Dedifferentiated amniotic fluid mesenchymal stem cell (primary cell): Measurements from ENCODE around the gene RHBDL3.
"Not testable (repeated sequence)": the region's sequence is repeated elsewhere in the genome, so short reads cannot be mapped to it uniquely, and the experiment has no call there.

Source experiments
- DNase-seq: peaks from one replicate; pipeline ENCODE4 v3.0.0-alpha.2; 2016; ENCODE audit errors: extremely low spot score

Gene RHBDL3, protein sequence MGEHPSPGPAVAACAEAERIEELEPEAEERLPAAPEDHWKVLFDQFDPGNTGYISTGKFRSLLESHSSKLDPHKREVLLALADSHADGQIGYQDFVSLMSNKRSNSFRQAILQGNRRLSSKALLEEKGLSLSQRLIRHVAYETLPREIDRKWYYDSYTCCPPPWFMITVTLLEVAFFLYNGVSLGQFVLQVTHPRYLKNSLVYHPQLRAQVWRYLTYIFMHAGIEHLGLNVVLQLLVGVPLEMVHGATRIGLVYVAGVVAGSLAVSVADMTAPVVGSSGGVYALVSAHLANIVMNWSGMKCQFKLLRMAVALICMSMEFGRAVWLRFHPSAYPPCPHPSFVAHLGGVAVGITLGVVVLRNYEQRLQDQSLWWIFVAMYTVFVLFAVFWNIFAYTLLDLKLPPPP

DNA sequence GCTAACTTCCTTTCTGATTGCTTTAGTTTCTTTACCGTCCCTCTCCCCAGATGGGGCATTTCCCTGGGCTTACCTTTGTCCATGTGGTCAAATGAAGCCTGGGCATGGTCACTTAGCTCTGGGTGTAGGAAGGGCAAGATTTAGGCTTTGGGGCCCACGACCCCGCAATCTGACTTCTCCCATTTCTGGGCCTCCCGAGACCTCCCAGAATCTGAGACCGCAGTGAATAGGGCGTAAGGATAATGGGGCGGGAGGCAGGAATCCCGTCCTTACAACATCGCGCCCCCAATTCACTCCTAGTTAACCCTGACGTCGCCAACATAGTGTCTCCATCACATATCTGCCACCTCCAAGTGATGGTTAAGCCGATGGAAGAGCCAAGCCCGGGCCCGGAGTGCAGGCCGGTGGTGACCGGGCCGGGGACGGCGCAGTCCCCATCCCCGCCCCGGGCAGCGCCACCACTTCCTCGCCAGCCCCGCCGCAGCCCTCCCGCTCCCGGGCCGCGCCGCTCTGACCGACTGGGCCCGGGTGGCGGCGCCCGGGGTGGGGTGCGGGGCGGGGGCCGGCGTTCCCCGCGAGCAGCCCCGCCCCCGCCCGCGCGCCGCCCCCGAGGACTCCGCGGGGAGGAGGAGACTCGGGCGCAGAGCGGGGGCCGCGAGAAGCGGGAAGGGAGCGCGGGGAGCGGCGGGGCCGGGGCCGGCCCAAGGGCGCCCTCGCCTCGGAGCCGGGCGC, at the start of gene RHBDL3:
Gene RHBDL3, plus strand, starts transcription at position 641 of the 732 bp plus-strand sequence. CDS start 358 bp downstream, outside the sequence.
- DNase-seq = no peak

DNA sequence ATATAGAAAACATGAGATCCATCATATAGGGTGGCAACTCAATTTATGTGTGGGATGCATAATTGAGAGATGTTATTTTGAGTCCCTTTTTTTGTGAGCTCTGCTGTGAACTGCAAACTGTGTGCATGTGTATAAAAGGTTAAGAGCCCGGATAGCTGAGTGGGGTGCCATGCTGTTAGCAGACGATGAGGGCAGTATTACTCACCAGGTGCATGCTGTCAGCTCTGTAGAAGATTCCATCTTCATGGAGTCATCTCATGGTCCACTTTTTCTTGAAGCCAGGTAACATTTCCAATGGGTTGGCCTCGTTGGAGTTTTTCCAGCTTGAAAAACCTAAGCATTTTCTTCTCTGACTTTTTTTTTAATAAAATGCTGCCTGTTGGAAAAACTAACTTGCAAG, 43.0 kb upstream of the RHBDL3 start:
- no peak for DNase-seq

DNA sequence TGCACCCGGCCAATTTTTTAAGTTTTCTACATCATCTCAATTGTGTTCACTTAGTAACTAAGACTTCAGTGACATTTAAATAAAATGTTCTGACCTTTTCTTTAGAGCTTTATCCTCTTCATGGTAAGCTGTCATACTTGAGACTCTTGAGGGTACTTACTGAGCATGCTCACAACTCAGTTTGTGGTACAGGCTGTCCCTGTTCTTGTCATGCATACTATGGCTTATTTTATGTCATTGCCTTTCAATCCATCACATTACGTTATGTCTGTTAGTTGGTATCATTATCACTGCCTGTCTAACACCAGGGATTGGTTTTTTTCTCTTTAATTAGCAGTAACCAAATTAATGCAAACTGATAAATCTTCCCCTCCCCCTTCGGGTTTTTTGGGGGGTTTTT, 41.9 kb upstream of the RHBDL3 start:
- DNase-seq = no peak

DNA sequence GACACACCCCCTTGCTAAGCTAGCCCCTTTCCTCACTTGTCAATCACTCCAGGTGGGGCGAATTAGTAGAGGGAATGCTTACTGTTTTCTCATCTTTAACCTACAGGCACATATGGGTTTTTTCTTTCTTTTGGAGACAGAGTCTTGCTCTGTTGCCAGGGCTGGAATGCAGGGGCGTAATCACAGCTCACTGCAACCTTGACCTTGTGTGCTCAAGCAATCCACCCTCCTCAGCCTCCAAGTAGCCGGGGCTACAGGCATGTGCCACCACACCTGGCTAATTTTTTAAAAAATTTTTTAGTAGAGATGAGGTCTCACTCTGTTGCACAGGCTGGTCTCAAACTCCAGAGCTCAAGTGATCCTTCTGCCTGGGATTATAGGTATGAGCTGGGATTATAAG, 38.7 kb upstream of the RHBDL3 start:
- DNase-seq = no peak

DNA sequence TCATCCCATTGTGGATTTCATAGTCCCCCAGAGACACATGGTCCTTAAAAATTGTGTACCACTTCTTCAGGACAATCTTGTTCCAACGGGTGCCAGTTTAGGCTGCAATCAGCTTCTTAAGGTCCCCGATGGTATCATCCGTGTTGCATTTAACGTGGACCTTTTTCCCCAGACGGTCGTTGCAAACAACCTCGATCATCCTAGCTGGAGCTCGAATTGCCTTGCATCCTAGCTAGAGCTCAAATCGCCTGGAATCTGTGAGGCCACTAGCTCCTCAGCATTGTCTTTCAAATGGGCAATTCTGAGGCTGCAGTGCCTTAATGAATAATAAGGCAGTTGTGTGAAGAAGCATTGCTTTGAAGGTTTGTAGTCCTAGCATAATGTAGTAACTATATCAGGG, 37.7 kb upstream of the RHBDL3 start:
- DNase-seq = no peak

DNA sequence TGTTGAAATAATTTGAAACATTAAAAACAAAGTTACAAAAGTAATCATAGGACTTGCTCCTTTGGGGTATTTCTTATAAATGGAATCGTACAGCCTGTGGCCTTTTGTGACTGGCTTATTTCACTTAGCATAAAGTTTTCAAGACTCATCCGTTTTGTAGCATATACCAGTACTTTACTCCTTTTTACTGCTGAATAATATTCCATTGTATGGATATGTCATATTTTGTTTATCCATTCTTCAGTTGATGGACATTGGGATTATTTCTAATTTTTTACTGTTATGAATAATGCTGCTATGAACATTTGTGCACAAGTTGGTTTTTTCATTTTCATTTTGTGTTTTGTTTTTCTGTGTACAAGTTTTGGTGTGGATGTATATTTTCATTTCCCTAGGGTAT, 30.0 kb upstream of the RHBDL3 start:
- DNase-seq = no peak

DNA sequence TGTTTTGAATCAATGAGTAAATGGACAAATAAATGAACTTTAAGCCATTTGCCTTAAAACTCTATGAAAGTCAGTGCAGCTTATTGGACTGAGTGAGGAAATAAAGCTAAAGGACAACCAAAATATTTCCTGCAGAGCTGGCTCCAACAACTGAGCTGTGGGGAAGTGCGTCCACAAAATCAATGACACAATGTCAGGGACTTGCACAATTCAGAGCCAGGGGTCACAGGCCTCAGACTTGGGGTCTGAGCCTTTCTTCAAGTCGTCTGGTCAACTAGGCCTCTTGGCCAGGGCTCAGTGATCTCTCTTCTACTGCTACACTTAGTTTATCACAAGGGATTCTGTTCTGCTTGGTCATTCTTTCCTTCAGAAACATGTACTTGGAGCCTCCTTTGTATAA, 26.2 kb upstream of the RHBDL3 start:
- no peak for DNase-seq

DNA sequence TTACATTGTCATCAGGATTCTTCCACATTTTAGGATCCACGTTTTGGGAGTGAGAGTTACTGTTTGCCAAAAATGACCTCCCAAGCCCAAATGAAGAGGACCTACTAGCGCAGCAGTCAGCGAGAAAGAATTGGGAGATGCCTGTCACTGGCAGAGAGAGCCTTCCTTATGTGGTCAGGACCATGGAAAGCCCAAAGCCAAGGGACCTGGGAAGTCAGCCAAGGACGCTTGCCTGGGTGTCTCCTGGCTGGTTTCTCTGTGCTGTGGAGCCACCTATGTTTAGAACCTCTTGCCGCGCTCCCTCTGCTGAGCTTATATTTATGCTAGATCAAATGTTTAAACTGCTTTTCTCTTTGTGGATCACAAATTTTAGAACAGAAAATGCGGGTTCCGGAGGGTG, 24.9 kb upstream of the RHBDL3 start:
- no peak for DNase-seq

DNA sequence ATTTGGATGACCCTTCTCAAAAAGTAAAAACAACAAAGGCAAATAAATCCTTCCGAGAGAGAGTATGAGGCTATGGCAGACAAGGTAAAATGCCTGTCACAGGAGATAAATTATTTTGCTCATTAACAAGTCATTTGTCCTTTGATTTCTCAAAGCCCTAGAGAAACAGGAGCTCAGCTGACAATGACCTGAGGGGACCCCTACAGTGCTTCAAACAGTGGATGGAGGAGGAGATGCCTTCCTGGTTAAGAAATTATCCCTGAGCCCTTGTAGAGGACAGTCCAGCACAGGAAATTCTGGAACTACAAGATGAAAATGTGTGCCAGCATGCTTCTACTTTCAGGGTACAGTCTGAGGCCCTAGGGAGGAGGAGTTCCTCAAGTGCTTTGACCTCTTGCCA, 24.0 kb upstream of the RHBDL3 start:
- no peak for DNase-seq

DNA sequence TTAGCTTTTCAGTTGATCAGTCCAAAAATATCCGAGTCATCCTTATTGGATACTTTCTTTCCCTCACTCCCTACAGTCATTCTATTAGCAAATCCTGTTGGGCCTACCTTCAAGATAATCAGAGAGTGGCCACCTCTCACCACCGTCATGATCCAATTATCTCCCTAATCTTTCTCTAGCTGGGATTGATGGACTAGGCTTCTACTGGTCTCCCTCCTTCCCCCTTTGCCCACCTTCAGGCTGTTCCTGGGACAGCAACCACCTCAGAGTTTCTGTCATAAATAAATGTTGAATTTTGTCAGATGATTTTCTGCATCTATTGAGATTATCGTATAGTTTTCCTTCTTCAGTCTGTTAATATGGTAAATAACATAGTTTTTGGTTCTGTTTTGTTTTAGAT, 16.2 kb upstream of the RHBDL3 start:
- DNase-seq = no peak

DNA sequence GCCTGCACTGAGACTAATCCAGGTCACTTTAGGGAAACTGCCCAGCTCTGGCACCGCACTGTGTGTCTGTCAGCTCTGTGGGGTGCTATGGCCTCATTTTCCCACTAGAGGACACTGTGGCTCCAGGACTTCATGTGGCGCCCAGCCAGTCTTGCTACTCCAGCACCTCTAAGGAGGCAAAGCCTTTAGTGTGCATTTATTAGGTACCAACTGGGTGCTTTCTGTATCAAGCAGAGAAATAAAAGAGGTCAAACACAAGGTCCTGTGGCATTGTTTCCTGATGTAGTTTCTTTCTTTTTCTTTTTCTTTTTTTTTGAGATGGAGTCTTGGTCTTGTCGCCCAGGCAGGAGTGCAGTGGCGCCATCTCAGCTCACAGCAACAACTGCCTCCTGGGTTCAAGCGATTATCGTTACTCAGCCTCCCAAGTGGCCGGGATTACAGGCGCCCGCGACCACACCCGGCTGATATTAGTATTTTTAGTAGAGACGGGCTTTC, 12.5 kb upstream of the RHBDL3 start:
- DNase-seq = peak; percentile 72

DNA sequence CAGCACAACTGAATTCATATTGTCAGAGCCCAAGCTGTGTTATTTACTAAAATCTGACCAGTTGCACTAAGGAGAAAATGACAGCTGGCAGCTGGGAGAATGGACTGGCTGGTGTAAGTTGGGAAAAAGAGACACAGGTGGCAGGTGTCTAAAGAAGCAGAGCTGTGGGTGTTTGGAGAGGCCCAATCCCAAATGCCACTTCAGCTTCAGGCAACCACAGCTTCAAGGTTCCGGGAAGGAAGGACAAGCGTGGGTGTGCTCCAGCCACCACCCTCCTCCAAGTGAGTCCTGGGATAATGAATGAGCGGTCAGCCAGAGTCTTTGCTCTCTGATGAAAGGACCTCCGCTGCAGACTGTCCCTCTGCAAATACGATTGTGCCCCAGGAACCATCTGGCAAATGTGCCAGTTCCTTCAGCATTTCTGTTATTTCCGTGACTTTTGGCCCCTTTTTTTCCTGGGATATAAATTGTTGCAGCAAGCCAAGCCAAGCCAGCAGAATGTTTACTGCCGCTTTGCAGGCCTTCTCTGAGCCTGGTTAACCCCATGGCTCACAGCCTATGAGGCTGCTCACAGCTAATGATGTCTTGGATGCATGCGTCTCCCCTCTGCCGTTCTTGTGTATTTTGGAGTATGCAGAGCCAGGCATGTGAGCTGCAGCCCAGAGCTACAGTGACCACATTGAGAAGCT, 9.5 kb upstream of the RHBDL3 start:
- no peak for DNase-seq

DNA sequence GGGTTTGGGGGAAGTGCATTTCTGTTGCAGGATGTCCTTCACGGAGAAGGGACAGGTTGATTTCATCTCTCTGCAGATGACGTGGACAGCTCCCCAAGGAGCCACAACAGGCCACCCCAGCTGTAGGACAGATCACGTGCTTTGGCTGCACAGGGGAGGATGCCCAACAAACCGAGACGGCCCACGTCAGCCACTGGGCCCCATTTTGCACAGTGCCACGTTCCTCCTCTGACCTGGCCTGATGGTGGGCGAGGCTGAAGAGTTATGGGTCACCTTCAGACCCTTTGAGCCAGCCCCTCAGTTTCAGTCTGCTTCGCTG, 9.0 kb upstream of the RHBDL3 start:
- no peak for DNase-seq

DNA sequence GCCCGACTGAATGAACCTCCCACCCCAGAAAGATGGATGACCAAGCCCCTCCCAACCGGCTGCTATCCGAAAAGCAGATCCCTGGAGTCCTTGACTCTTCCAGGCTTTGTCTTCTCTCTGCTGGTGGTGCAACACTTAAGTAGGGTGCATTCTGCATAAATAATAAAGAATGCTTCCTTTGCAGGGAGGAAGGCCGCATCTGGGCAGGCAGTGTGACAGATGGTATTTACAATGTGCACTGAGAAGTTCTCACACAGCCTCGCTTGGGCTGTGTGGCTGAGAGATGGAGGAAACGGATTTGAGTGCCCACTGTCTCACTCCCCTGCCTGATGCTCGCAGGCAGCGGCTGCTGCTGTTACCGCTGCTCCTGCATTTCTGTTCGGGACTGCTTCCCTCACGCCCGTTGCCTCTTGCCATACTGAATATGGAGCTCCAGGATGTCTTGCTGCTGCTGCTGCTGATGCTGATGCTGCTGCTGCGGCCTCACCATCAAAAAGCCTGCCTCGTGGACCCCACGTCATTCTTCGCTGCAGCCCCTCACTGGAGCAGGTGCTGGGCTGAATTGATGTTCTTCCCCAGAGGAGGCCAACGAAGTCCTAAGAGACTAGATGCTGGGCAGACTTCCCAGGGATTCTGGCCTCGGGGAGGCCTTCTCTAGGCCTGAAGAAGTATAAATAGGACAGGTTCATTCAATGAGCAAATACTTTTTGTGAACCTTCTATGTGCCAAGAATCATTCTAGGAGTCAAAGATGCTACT, 7.1 kb upstream of the RHBDL3 start:
- DNase-seq = no peak

DNA sequence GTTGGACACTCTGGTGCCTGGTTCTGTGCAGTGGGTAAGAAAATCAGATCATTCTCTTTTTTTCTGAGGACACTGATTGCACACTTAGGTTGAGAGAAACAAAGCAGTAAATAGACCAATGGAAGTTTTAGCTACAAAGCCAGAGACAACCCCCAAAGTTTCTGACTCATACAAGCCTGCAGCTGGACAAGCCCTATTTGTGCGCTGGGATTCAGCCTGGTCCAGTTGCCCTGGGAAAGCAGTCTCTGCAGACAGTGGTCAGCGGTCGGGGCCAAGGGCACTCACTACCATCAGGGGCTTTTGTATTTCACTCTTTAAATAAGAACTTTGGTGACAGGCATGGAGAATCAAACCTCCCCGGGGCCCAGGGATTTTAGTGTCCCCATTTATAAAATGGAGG, 6.0 kb upstream of the RHBDL3 start:
- DNase-seq = no peak

DNA sequence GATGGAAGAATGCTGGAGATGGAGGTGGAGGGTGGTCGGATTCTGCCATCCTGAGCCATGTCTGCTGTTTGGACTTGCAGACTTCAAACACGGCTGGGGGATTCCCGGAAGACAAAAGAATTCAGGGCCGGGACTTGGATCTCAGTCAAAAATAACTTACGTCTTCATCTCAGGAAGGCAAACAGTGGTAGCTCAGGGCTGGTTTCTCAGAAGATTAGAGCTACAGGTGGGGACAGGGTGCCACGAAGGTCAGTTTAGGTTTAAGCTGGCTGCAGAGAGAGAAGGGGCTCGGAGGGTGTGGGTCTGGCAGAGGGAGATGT, 4.3 kb upstream of the RHBDL3 start:
- DNase-seq = no peak

DNA sequence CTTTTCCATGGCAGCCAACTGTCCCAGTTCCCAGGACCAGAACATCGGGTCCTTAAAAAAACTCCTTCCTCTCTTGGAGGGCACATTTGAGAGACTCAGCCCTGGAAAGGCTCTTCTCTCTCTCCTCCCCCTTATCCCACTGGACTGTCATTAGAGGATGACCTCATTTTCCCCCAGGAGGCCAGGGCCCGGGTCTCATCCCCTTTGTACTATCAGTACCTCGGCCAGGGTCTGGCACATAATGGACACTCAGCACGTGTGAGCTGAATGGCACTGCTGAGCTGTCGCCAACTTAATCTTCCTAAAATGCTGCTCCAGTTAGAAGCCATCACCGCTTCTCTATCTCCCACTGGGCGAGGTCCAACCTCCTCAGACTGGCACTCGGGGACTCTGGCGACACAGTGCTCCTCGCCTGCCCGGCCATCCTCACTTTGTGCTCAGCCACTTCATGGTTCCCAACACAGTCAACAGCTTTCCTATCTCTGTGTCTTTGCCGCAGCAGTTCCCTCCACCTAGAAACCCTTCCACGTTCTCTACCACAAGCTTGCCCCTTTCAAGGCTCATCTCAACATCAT, 3.6 kb upstream of the RHBDL3 start:
- DNase-seq = no peak

DNA sequence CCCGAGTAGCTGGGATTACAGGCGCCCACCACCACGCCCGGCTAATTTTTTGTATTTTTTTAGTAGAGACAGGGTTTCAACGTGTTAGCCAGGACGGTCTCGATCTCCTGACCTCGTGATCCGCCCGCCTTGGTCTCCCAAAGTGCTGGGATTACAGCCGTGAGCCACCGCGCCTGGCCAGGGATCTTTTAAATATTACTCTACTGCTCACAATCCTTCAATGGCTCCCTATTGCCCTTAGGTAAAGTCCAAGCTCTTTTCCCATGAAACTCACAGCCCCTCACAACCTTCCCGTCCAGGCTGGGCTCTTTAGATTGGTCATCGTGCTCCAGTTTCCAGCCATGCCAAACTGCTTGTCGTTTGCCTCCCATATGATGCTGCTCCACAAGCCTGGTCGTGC, 2.1 kb upstream of the RHBDL3 start:
- not testable (repeated sequence) for DNase-seq

DNA sequence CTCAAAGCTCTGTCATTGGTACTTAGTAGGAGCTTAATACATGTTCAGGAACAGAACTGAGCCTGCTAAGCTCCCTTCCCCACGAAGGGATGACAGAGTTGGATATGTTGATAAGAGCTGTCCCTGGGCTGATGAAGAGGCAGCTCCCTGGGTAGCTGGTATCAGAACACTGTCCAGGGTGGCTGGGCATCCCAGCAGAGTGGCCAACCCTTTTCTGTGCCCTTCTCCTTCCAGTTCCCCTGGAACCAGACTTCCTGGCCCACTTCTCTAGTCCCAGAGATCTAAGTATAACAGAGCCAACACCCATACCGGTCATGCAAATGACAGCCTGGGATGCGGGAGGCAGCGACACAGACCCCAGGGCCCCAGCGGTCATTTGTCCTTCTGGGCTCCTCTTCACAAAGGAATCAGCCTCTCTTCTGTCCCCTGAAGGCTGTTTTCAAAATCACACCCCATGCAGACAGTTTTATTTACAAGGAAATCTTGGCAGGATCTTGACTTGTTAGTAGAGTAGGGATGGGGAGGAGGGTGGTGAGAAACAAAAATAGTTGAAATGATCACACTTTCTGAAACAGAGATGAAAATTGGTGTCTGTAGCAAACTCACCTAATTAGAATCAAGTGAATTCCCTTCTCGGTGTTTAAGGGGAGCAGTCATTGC, 1.4 kb upstream of the RHBDL3 start:
- no peak for DNase-seq

DNA sequence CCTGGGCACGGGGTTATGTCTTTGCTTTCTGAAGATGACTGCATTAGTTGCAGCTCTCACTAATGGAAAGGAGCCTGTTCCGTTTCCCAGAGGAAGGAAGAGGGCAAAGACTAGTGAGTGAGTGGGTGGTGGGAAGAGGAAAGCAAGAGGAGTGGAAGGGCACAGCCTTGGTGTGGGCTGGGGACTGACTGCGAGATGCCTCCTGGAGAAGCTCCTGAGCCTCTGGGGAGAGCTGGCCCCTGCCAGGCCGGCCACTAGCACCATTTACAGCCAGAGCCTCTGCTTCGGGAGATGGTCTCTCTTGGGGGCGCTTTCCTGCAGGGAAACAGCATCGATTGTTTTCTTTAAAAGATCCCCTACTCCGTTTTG, 825 bp upstream of the RHBDL3 start:
- no peak for DNase-seq

DNA sequence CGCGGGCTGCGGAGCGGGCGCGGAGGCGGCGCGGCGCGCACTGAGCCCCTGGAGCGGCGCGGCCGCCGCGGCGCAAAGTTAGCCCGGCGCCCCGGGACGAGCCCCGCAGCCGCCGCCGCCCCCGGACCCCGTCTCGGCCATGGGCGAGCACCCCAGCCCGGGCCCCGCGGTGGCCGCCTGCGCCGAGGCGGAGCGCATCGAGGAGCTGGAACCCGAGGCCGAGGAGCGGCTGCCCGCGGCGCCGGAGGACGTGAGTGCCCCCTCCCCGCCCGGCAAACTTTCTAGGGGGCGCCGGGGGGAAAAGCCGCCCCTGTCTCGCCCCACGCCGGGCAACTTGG, 388 bp downstream of the RHBDL3 start:
- no peak for DNase-seq
